ENCODE measurements around the gene LYPD8. TPM values are rescaled to one million over a fixed set of nuclear protein-coding genes. Genes with fewer than 3 reads are reported as not detected.

LYPD8 gene
- total and polyA plus RNA-seq, 2 donors (not counting 3 experiments of a cell fraction or from before 2014, with no cell fraction given), result not detected

GRCh38 chr1:248696261-248696660, 59.3 kb downstream of the LYPD8 start:
- no TSS peak for BruUV-seq (replicated peaks)

GRCh38 chr1:248695451-248696132, 60.0 kb downstream of the LYPD8 start:
- Histone ChIP-seq H3K9ac (replicated peaks; ENCODE audit: extremely low read depth, insufficient read depth, low read length) (no peak overlapping the region), H4K20me1 (replicated peaks; ENCODE audit: control insufficient read depth, extremely low read depth, insufficient read depth, low read length) (no peaks in the 10 kb centered on the region), H3K27me3 (ENCODE audit: control insufficient read depth in 2 of 2, insufficient read depth in 2 of 2, low read length in 2 of 2) (no peaks in the 10 kb centered on the region), H3K4me3 (replicated peaks in 1 of 3; ENCODE audit: insufficient read depth in 1 of 3, low read depth in 1 of 3, low read length in 3 of 3) (no peak overlapping the region), H3K36me3 (ENCODE audit: control insufficient read depth in 2 of 2, extremely low read depth in 1 of 2, insufficient read depth in 2 of 2, low read length in 2 of 2) (no peaks in the 10 kb centered on the region), H3K9me3 (replicated peaks; ENCODE audit: control insufficient read depth, insufficient read depth, low read length) (peaks cover 6% of the 10 kb centered on the region), H3K9me1 (replicated peaks; ENCODE audit: control insufficient read depth, extremely low read depth, insufficient read depth, low read length) (no peaks in the 10 kb centered on the region), H2AFZ (ENCODE audit: low read depth, low read length) (no peak overlapping the region), H3K27ac (ENCODE audit: insufficient read depth, low read depth, low read length) (no peak overlapping the region), H3K4me1 (ENCODE audit: control insufficient read depth, extremely low read depth, insufficient read depth, low read length) (no peaks in the 10 kb centered on the region), H3K4me2 (ENCODE audit: insufficient read depth, low read length) (no peak overlapping the region), H3K79me2 (ENCODE audit: control insufficient read depth, insufficient read depth, low read length) (no peaks in the 10 kb centered on the region)
- FAIRE-seq (no peak), DNase-seq (ENCODE audit: low read depth, low spot score) (no peak)
- intact Hi-C loops (cut with micrococcal nuclease) (no loop called here), dilution Hi-C loops (cut with MboI; ENCODE audit: extremely low pct_ligation_motif_present, low sequenced_read_pairs) (no loop called here)
- ChIA-PET POLR2A (no interaction called here), CTCF (no interaction called here)
- no peak for TF ChIP-seq POLR2A (IDR thresholded peaks at IDR 0.05; ENCODE audit: low read depth, low read length)
- no peak for TF ChIP-seq JUN (IDR thresholded peaks at IDR 0.05; ENCODE audit: borderline replicate concordance, insufficient read depth, insufficient read length, low read depth)
- no peak for TF ChIP-seq POLR2AphosphoS5 (IDR thresholded peaks at IDR 0.05; ENCODE audit: insufficient read depth, low read depth, low read length)
- TF ChIP-seq MYC (IDR thresholded peaks at IDR 0.05; ENCODE audit: low read depth, low read length), result no peak
- no peak for TF ChIP-seq GATA2 (IDR thresholded peaks at IDR 0.05; ENCODE audit: insufficient read depth, insufficient read length, low read depth, low read length)
- TF ChIP-seq EZH2 (IDR thresholded peaks at IDR 0.05; ENCODE audit: borderline replicate concordance, low read depth, low read length, severe bottlenecking), result no peak
- TF ChIP-seq FOS (IDR thresholded peaks at IDR 0.05; ENCODE audit: borderline replicate concordance, insufficient read depth, low read length), result no peak
- TF ChIP-seq MAX (IDR thresholded peaks at IDR 0.05; ENCODE audit: insufficient read depth, insufficient read length), result no peak
- no peak for TF ChIP-seq CTCF (IDR thresholded peaks at IDR 0.05; ENCODE audit: extremely low read depth in 1 of 2, insufficient read depth in 1 of 2, low read depth in 1 of 2, low read length in 2 of 2)
- no TSS peak for BruUV-seq (replicated peaks)

More at GRCh38 chr1:248696261-248696660, 59.3 kb downstream of the LYPD8 start:
- CTCF ChIA-PET, result no interaction called here
- POLR2A ChIA-PET, result no interaction called here
- peaks cover 6% of the 10 kb centered on the region for H3K9me3 ChIP-seq (replicated peaks; ENCODE audit: control insufficient read depth, insufficient read depth, low read length)
- H4K20me1 ChIP-seq (replicated peaks; ENCODE audit: control insufficient read depth, extremely low read depth, insufficient read depth, low read length), result no peaks in the 10 kb centered on the region
- H3K27ac ChIP-seq (ENCODE audit: insufficient read depth, low read depth, low read length), result no peak overlapping the region
- H3K27me3 ChIP-seq (ENCODE audit: control insufficient read depth in 2 of 2, insufficient read depth in 2 of 2, low read length in 2 of 2), result no peaks in the 10 kb centered on the region
- no peak for TF ChIP-seq MYC (IDR thresholded peaks at IDR 0.05; ENCODE audit: low read depth, low read length)
- no peak for TF ChIP-seq POLR2A (IDR thresholded peaks at IDR 0.05; ENCODE audit: low read depth, low read length)
- TF ChIP-seq MAX (IDR thresholded peaks at IDR 0.05; ENCODE audit: insufficient read depth, insufficient read length), result no peak
- no peak for TF ChIP-seq FOS (IDR thresholded peaks at IDR 0.05; ENCODE audit: borderline replicate concordance, insufficient read depth, low read length)
- no peak for FAIRE-seq
- H2AFZ ChIP-seq (ENCODE audit: low read depth, low read length), result no peak overlapping the region
- DNase-seq (ENCODE audit: low read depth, low spot score), result no peak
- intact Hi-C loops (cut with micrococcal nuclease), result no loop called here
- dilution Hi-C loops (cut with MboI; ENCODE audit: extremely low pct_ligation_motif_present, low sequenced_read_pairs), result no loop called here
- no peak overlapping the region for H3K4me2 ChIP-seq (ENCODE audit: insufficient read depth, low read length)
- H3K79me2 ChIP-seq (ENCODE audit: control insufficient read depth, insufficient read depth, low read length), result no peaks in the 10 kb centered on the region
- no peaks in the 10 kb centered on the region for H3K36me3 ChIP-seq (ENCODE audit: control insufficient read depth in 2 of 2, extremely low read depth in 1 of 2, insufficient read depth in 2 of 2, low read length in 2 of 2)
- H3K4me1 ChIP-seq (ENCODE audit: control insufficient read depth, extremely low read depth, insufficient read depth, low read length), result no peaks in the 10 kb centered on the region
- no peak overlapping the region for H3K9ac ChIP-seq (replicated peaks; ENCODE audit: extremely low read depth, insufficient read depth, low read length)
- no peak overlapping the region for H3K4me3 ChIP-seq (replicated peaks in 1 of 3; ENCODE audit: insufficient read depth in 1 of 3, low read depth in 1 of 3, low read length in 3 of 3)
- no peaks in the 10 kb centered on the region for H3K9me1 ChIP-seq (replicated peaks; ENCODE audit: control insufficient read depth, extremely low read depth, insufficient read depth, low read length)

Data from endothelial cell of umbilical vein (primary cell).